Middle frontal gyrus (tissue), 1 donor: ENCODE data around the gene TBCD.

Experiments
- DNase-seq: peaks from one replicate; pipeline ENCODE4 v3.0.0-alpha.2; 2015; ENCODE audit warnings: low spot score; ENCODE audit errors: extremely low spot score

The TBCD gene

DNA sequence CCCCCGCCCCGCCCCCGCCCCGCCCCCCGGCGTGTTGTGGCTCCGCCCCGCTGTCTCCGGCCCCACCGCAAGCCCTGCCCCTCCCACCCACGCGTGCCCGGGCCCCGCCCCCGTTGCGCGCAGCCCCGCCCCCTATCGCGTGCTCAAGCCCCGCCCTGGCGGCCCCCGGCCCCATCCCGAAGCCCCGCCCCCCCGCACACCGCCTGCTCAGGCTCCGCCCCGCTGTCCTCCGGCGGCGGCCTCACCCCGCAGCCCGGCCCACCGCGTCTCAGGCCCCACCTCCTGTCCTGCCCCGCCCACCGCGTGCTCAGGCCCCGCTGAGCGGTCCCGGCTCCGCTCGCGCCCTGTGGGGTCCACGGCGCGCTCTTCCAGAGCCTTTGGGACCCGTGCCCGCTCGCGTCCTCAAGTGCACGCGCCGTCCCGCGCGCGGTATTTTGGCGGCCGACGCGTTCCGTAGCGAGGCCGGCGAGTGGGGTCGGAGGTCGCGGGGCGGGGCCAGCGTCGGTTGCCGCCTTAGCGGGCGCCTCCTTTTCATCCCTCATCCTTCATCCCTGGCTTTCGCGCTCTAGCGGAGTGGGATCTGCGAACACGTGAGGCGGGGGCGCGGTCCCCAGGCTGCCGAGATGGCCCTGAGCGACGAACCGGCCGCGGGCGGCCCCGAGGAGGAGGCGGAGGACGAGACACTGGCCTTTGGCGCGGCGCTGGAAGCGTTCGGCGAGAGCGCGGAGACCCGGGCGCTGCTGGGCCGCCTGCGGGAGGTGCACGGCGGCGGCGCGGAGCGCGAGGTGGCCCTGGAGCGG is at the start of gene TBCD:
Gene TBCD (plus strand): TSS at position 495 of the 800 bp plus-strand sequence. CDS start 129 bp downstream, at position 624.
- peak; percentile 81 for DNase-seq

DNA sequence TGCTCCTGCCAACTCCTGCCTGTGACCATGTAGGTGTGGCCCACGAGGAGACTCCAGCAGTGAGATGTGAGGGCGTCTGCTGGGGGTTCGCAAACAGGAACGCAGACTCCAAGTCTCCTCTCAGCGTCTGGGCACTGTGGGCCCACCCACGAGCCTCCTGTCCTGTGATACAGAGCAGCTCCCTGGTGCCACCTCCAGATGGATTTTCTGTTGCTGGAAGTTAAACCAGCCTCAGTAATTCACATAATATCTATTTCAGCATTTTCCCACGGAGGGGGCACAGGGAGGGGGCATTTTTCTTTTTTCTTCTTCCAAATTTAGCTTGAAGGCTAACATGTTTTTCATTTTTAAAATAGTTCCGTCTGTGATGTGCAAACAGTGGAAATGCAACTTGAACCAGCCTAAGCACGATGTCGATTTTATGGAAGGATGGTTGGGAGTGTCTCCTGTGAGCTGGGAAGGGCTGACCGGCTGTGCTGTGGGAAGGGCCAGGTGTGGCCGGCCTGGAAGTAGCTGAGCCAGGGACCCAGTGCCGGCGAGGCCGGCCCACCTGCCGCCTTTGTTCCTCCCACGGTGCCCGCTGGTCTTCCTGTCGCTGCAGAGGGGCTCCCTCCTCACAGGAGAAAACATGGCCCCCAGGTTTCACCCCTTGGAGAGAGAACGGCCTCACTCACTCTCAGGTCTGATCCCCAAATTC is 49.5 kb upstream of the TBCD start:
- peak; percentile 67 for DNase-seq

DNA sequence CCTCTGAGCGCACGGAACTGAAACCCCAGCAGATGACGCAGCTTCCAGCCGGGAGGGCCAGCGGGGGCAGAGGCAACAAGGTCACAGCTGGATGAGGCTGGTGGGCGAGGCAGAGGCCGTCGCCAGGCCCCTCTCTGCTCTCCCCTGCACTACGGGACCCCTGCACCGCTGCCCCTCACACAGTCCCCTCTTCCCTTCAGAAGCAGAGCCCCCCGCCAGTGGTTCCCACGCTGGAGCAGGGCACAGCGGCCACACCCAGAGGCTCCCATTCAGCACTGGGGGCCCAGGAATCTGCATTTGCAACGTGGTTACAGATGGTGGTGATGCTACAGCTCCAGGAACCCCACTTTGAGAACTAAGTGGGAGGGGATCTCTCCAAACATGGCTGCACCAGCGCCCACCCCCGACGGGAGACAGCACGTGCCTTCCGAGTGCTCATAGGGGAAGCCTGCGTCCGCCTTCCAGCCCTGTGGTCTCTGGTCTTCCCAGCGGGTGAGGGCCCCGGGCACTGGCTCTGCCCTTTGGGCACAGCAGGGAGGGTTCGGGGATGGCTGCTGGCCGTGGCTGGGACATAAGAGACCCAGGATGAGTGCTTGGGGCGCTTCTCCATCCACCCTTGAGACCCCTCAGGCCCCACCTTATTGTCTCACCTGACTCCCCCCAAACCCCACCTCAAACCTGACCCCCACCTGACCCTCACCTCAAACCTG is 48.7 kb upstream of the TBCD start:
- DNase-seq = no peak

DNA sequence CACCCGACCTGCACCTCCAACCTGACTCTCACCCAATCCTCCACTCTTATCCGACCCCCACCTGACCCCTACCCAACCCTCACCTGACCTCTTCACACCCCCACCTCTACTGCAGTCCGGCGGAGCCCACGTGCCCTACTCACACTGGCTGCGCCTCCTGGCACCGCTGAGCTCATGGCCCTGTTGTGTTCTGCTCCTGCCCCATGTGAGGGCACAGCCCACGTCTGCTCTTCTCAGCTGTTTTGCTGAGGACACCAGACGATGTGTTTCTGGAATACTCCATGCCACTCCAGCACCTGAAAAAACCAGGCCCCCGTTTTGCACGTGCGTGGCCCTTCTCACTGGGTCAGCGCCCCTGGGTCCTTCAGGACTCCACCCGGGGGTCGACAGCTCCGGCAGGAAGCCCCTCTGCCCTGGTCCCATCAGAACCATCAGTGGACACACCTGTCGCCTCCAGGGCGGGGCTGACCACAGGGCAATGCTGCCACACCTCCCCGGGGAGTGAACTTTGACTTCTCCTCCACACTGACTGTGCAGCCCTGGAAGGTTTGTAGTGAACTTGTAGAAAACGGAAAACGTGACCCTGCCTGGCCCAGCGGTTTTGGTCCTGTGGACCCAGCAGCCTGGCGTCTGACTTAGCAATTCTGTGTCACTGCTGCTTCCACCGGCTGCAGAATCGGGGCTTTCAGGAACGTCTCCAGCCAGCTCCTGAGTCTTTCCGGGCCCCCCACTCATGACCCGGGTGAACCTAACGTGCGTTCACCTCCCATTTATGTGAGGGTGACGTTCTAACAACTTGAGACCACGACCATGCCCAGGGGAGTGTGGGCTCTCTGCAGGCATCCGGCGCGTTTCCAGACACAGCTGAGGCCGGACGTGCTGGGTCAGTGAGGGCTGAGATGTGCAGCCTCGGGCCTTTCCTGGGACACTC is 47.7 kb upstream of the TBCD start:
- no peak for DNase-seq

DNA sequence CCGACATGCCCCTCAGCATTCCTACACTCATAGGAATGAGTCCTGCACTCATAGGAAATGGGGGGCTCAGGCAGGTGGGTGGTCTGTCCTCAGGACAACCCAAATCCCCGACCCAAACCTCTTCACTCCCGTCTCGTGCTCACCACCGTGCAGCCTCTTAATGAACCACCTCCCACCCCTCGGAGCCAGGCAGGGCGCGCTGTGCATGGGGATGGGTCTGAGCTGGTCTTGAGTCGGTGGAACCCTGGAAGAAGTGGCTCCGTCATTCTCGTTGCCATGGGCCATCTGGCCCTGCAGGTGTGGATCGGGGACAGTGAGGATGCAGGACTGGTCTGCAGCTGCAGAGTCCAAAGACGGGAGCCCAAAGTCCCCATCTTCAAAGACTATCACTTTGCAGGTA is 47.0 kb upstream of the TBCD start:
- DNase-seq = no peak

DNA sequence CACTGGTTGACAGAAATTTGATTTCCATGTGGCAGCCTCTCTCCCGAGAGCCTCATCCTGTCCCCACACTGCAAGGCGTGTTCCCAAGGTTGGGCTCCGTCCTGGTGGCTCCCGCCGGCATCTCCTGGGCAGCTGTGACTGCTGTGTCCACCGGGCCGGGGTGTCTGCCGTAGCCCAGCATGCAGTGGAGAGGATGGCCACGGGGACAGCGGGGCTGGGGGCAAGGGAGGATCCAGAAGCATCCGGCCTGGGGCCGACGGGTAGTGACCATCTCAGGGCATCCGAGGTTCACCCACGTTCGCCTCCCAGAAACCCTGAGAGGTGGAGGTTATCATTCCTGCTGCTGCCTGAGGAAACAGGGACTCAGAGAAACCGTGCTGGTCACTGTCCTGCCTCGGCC is 46.1 kb upstream of the TBCD start:
- no peak for DNase-seq

DNA sequence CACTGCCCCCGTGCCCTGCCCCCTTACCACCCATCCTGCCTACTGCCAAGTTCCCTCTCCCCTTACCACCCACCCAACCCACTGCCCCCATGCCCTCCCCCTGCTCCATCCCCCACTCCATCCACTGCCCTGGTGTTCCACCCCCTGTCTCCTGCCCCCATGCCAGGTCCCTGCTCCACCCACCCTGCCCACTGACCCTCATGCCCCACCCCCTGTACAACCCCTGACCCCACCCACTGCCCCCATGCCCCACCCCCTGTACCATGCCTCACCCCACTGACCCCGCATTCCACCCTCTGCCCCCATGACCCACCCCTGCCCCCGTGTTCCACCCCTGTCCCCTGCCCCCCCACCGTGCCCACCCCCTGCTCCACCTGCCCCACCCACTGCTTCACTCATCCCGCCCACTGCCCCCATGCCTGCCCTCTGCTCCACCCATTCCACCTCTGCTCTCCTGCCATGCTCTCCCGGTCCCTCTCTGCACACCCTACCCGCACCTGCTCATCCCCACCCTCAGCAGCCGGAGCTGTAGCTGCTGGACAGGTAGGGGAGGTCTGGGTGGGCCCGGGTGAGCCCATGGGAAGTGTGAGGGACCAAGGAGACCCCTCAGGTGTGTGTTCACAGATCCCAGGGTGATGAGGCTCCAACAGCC is 42.7 kb upstream of the TBCD start:
- DNase-seq = no peak

DNA sequence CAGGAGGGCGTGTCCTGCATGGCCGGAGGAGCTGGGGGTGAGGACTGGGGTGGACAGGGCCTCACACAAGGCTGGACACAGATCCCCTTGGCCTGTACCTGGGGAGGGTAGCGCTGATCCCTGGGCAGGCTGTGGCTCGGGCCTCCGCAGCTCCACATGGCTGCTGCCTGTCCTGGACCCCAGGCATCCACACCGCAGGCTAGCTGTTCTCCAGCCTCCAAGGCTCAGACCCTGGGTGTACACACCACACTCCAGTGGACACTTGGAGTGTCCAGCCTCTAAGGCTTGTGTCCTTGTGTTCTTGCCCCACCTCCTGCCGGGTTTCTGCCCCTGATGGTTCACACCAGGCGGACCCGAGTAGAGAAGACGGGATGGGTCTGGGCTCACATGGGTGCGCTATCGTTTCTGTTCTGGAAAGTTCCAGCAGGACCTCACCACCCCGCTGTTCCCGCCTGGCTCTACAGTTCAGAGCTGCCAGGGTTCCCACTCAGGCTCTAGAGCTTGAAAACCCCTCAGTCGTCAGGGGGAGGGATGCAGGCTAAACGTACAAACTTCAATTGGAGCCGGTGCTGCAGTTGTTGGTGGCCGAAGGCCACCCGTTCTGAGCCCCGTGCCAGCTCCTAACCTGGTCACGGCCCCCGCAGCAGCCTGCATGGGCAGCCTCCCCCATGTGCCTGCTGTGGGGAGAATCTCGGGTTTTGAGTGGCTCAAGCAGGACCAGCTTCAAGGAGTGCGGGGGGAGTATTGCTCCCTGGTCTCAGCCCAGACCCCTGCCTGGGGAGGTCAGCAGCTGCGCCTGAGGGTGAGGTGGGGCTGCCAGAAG is 42.0 kb upstream of the TBCD start:
- DNase-seq = no peak

DNA sequence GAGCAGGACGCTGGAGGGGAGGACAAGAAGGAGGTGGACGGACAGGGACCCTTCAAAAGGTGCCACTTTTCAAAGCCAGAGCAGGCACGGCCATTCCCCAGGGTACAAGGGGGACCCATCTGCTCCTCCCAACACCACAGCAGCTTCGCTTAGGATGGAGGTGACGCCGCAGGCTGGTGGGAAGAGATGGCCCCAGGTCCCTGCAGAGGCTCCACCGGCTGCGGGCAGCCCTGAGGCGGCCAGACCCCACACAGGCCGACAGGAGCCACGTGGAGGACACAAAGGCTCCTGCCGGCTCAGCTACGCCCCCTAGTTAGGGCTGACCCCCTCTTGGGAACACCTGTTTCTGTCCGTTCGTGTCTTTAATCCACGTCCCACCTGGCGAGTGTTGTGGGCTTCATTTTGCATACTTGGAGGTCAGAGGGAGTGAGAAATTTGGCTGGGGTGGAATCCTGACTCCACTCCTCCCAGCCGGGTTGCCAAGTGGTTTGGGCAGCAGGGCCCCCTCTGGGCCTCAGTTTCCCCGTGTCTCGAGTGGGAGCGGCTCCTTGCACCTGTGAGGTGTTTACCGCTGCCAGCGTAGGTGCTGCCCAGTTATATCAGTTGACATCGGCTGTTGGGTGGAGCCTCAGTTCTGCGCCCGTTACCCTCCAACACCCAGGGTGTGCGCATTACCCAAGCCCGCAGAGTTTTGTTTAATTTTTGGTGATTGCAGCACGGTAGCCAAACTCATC is 41.2 kb upstream of the TBCD start:
- DNase-seq = no peak

DNA sequence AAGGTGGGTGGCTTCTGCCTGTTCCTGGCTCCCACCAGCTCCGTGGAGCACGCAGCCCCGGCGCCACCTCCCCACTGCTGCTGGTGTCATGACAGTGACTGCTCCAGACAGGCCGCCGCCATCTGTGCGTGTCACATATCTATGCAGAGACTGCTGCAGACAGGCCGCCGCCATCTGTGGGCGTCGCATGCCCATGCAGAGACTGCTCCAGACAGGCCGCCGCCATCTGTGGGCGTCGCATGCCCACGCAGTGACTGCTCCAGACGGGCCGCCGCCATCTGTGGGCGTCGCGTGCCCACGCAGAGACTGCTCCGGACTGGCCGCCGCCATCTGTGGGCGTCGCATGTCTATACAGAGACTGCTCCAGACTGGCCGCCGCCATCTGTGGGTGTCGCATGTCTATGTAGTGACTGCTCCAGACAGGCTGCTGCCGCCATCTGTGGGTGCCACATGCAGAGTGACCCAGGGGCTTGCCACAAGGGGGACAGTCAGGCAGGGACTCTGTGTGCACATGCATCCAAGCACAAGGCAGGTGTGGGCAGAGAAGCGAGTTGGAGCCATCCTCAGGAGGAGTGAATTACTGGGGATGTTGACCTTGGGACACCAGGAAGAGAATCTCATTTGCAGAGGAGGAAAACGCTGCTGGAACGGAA is 38.7 kb upstream of the TBCD start:
- no peak for DNase-seq

DNA sequence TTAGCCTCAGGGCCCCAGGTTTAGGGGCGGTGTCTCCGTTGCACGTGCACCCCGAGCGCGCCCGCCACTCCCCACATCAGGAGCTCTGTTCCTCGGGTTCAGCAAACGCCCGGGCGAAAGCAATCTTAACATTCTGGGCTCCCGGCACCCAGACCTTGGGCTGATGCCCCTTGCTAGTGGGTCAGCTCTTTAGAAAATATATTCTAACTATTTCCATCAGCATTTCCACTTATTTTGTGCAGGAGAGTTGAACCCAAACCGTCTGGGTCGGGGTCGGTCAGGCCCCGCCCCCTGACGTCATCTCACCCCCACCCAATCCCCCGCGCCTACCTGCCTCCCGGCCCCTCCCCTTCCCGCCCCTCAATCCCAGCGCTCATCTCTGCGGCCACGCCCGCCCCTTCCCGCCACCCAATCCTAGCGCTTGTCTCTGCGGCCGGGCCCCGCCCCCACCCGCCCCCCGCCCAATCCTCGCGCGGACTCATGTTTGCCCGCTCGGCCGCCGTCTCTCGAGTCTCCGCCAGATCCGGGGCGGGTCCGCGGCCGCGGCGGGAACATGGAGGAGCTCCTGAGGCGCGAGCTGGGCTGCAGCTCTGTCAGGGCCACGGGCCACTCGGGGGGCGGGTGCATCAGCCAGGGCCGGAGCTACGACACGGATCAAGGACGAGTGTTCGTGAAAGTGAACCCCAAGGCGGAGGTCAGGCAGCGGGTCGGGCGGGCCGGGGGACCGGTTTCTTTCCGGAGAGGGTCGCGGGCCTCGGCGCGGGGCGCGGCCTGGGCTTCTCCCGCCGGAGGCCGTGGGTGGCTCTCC is 35.5 kb upstream of the TBCD start, which contains the start of gene FN3KRP:
Gene FN3KRP (plus strand): TSS at position 504 of the 808 bp plus-strand sequence. CDS start 50 bp downstream, at position 554.
- DNase-seq = peak; percentile 89

DNA sequence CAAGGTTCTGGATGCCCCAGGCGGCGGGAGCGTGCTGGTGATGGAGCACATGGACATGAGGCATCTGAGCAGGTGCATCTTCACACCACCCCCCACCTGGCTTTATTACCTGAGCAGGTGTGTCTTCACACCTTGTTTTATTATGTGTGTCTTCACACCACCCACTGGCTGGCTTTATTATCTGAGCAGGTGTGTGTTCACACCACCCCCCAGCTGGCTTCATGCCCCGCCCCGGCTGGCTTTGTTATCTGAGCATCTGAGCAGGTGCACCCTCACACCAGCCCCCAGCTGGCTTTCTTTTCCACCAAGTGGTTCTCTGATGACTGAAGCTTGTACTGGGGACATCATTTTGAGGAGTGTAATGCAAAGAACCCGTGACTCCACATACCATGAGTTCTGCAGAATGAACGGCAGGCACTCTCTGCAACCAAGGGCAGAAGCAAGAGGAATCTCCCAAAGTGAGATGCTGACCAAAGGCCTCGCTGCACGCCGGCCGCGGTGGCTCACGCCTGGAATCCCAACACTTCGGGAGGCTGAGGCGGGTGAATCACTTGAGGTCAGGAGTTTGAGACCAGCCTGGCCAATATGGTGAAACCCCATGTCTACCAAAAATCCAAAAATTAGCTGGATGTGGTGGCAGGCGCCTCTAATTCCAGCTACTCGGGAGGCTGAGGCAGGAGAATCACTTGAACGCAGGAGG is 32.7 kb upstream of the TBCD start:
- DNase-seq = no peak

DNA sequence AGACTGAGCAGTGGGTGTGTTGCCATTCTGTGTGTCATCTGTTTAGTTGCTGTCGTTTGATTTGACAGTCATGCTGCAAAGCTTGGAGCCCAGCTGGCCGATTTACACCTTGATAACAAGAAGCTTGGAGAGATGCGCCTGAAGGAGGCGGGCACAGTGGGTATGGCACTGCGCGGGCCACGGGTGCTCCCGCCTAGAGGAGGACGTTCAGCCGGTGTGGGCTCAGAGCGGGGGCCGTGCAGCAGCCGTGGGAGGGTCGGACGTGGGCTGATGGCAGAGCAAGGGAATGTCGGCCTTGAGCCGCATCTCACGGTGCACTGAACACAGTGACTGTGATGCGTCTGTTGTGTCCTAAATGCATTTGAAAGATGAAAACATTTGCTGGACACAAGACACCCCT is 31.7 kb upstream of the TBCD start:
- no peak for DNase-seq

DNA sequence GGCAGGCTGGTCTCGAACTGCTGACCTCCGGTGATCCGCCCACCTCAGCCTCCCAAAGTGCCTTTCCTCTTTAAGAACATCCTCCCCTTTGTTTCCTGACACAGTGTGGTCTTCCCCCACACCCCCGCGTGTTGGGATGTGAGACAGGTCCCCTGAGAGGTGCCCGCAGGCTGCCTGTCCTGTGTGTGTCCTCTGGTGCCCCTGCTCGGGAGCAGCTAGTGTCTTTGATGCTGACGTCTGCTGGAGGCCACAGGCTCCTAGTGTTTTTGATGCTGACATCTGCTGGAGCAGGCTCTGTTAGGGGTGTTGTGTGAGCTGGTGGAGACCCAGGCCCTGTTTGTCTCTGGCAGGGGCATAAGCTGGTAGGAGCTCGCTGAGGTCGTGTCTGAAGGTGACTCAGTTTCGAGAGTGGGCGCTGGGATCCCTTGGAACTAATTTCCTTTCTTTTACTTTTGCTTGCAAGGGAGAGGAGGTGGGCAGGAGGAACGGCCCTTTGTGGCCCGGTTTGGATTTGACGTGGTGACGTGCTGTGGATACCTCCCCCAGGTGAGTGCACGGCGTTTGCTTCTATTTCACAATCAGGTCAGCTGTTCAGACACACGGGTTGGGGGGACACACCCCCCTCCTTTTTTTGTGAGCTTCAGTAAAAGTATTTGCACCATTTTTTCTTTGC is 29.4 kb upstream of the TBCD start:
- DNase-seq = no peak

DNA sequence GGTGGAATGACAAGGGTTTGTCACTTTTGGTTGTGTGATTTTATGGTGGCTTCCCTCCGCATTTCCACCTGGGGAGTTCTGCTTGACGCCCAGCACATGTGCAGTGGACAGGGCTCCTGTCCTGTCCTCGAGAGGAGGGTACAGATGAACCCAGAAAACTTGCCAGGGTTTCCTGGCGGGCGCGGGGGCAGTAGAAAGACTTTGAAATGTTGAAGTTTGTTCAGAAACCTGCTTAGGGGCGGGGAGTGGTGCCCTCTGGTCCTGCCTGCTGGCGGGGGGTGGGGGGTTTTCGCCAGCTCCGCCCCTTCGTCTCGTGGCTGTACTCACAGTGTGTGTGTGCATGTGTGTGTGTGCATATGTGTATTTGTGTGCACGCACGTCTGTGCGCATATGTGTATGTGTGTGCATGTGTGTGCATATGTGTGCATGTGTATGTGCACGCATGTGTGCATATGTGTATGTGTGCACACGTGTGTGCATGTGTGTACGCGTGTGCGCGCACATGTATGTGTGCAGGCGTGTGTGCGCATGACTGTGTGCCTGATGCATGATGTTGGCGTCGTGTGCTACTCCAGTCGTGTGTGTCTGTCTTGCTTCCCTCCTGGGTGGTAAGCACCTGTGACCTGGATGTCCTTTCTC is 28.6 kb upstream of the TBCD start:
- DNase-seq = no peak

DNA sequence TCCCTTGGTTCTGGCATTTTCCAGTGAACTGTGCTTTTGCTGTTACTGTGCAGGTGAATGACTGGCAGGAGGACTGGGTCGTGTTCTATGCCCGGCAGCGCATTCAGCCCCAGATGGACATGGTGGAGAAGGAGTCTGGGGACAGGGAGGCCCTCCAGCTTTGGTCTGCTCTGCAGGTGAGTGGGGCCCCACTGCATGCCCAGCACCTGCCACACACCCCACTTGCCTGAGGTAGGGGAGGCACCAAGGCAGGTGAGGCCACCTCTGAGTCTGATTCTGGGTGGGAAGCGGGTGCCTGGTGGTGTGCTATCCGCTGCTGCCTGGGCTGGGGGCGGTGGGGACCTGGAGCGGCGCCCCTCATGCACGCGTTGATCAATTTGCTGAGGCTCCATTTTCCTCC is 25.4 kb upstream of the TBCD start:
- no peak for DNase-seq
